ENCODE results near the gene GARIN5B. TPM values are rescaled to one million over a fixed set of nuclear protein-coding genes. Genes with fewer than 3 reads are reported as not detected.

Gene GARIN5B
- total RNA-seq, 1 experiment from 2014 or later, result not detected

DNA sequence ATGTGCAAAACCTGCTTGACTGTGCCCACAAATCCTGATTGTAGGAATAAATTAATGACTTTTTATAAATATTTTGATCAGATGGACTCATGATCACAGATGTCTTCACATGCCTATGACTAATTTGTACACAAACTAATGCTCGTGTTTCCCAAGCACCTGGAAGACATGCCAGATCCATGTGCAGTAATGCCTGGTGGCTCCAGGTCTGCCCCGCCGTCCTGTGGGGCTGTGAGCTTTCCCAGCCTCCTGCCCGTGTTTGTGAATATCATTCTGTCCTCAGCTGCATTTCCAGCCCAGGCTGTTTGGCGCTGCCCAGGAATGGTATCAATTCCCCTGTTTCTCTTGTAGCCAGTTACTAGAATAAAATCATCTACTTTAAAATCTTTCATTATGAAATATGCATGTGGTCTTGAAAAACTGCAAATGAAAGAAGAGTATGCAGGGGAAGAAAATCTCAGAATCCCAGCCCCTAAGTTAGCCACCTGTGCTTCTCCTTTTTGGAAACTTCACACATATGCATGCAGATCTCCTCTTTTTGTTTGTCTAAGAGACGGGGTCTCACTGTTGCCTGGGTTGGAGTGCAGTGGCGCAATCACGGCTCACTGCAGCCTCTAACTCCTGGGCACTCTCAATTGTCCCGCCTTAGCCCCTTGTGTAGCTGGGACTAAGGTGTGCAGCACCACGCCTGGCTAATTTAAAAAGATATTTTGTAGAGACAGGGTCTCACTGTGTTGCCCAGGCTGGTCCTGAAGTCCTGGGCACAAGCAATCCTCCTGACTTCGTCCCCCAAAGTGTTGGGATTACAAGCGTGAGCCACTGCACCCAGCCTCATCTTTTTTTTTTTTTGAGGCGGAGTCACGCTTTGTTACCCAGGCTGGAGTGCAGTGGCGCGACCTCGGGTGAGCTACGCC is 28.9 kb upstream of the GARIN5B start:
- H3K9me3 ChIP-seq (ENCODE audit: low read length), result no peaks in the 10 kb centered on the region
- H2AFZ ChIP-seq (ENCODE audit: low read length), result no peak overlapping the region
- H3K36me3 ChIP-seq (ENCODE audit: insufficient read depth, low read length), result peaks cover 18% of the 10 kb centered on the region
- no peaks in the 10 kb centered on the region for H3K27me3 ChIP-seq (ENCODE audit: low read length)
- no peak overlapping the region for H3K27ac ChIP-seq (ENCODE audit: low read length)
- no peaks in the 10 kb centered on the region for H3K9me2 ChIP-seq (replicated peaks; ENCODE audit: insufficient read depth, low read length)
- H4K20me1 ChIP-seq (ENCODE audit: insufficient read depth, low read depth, low read length), result peaks cover 40% of the 10 kb centered on the region
- H3K79me2 ChIP-seq (ENCODE audit: low read length), result peaks cover 6% of the 10 kb centered on the region
- DNase-seq, result no peak
- H3K9ac ChIP-seq (ENCODE audit: low read length), result no peak overlapping the region
- peaks cover 11% of the 10 kb centered on the region for H3K4me1 ChIP-seq (ENCODE audit: low read length)
- H3K4me3 ChIP-seq (ENCODE audit: low read length), result no peak overlapping the region
- no peak overlapping the region for H3K4me2 ChIP-seq (ENCODE audit: low read depth, low read length, poor library complexity, severe bottlenecking)

DNA sequence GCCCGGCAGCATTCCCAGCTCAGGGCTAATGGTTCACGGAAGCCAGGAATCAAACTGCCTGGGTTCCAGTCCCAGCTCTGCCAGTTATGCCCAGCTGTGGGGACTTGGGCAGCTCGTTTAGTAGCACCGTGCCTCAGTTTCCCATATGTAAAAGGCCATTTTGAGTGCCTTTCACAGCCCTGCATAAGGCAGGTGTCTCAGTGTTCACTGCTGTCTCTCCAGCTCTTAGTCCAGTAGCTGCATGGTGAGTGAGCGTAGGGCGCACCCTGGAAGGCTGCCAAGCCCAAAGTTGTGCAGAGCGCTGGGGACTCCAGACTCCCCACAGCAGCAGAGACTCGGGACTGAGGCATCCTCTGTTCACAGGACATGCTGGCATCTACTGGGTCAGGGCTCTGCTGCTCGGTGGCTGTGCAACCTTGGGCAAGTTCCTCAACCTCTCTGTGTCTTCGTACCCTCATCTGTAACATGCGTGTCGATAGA is 28.2 kb upstream of the GARIN5B start:
- peaks cover 25% of the 10 kb centered on the region for H3K36me3 ChIP-seq (ENCODE audit: insufficient read depth, low read length)
- H3K9me3 ChIP-seq (ENCODE audit: low read length), result no peaks in the 10 kb centered on the region
- H3K79me2 ChIP-seq (ENCODE audit: low read length), result peaks cover 13% of the 10 kb centered on the region
- peaks cover 16% of the 10 kb centered on the region for H3K4me1 ChIP-seq (ENCODE audit: low read length)
- no peak overlapping the region for H2AFZ ChIP-seq (ENCODE audit: low read length)
- no peak overlapping the region for H3K4me3 ChIP-seq (ENCODE audit: low read length)
- no peak overlapping the region for H3K9ac ChIP-seq (ENCODE audit: low read length)
- H3K9me2 ChIP-seq (replicated peaks; ENCODE audit: insufficient read depth, low read length), result no peaks in the 10 kb centered on the region
- no peak overlapping the region for H3K4me2 ChIP-seq (ENCODE audit: low read depth, low read length, poor library complexity, severe bottlenecking)
- no peak overlapping the region for H3K27ac ChIP-seq (ENCODE audit: low read length)
- H4K20me1 ChIP-seq (ENCODE audit: insufficient read depth, low read depth, low read length), result peaks cover 47% of the 10 kb centered on the region
- peak; percentile 59 for DNase-seq
- no peaks in the 10 kb centered on the region for H3K27me3 ChIP-seq (ENCODE audit: low read length)

DNA sequence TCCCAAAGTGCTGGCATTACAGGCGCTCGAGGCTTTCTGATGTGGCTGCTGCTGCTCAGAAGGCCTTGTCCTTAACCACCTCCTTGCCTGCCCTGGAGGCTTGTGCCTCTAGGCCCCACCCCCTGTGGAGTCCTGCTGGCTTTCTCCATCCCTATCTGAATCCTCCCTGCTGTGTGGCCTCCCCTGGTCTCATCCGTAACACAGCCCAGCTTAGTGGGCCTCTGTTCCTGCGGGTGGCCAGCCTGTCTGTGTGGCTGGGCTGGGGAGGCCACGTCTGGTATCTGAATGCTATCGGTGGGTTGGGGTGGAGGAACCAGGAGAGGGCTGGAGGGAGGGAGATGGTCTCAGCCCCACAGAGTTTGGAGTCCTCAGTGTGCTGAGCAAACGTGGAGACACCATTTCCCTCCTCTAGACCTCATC is 27.4 kb upstream of the GARIN5B start:
- Histone ChIP-seq H3K4me2 (ENCODE audit: low read depth, low read length, poor library complexity, severe bottlenecking) (no peak overlapping the region), H2AFZ (ENCODE audit: low read length) (no peak overlapping the region), H3K27ac (ENCODE audit: low read length) (no peak overlapping the region), H3K9me2 (replicated peaks; ENCODE audit: insufficient read depth, low read length) (no peaks in the 10 kb centered on the region), H3K79me2 (ENCODE audit: low read length) (peaks cover 17% of the 10 kb centered on the region), H3K4me1 (ENCODE audit: low read length) (peaks cover 17% of the 10 kb centered on the region), H3K27me3 (ENCODE audit: low read length) (no peaks in the 10 kb centered on the region), H3K9me3 (ENCODE audit: low read length) (no peaks in the 10 kb centered on the region), H3K9ac (ENCODE audit: low read length) (no peak overlapping the region), H3K4me3 (ENCODE audit: low read length) (no peak overlapping the region), H3K36me3 (ENCODE audit: insufficient read depth, low read length) (peaks cover 26% of the 10 kb centered on the region), H4K20me1 (ENCODE audit: insufficient read depth, low read depth, low read length) (peaks cover 50% of the 10 kb centered on the region)
- peak; percentile 64 for DNase-seq

DNA sequence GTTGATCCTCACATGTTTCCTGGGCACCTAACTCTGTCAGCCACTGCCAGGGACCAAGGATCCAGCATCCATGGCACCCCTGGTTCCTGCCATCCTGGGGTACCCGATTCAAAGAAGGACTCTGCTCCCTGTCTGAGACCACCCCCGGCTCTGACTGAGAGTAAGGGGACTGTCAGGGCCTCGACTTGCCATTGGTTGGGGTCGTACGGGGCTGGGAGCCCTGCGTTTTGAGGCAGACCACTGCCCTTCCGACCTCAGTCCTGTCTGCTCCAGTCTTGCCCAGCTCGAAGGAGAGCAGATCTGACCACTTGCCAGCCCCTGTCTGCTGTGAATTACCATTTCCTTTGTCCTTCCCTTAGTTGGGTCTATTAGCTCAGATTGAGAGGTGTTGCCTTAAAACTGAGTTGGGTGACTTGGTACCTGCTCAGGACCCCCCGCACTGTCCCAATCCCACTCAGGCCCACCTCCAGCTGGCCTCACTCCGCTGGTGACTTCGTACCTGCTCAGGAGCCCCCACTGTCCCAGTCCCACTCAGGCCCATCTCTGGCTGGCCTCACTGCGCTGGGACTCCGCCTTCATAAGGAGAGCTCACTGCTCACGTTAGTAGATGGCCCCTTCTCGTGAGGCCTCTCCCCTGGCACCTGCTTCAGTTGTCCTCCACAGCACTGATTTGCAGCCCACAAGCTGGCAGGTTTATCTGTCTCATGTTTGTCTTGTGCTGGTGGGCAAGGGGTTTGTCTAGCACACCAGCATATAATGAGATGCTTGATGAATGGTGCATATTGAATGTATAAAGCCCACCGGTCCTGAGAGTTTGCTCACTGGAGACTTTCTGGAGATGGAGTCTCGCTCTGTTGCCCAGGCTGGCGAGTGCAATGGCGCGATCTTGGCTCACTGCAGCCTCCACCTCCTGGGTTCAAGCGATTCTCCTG is 26.6 kb upstream of the GARIN5B start:
- peaks cover 50% of the 10 kb centered on the region for H4K20me1 ChIP-seq (ENCODE audit: insufficient read depth, low read depth, low read length)
- H3K9me2 ChIP-seq (replicated peaks; ENCODE audit: insufficient read depth, low read length), result no peaks in the 10 kb centered on the region
- H2AFZ ChIP-seq (ENCODE audit: low read length), result no peak overlapping the region
- H3K4me1 ChIP-seq (ENCODE audit: low read length), result peaks cover 24% of the 10 kb centered on the region
- H3K36me3 ChIP-seq (ENCODE audit: insufficient read depth, low read length), result peaks cover 26% of the 10 kb centered on the region
- H3K27ac ChIP-seq (ENCODE audit: low read length), result no peak overlapping the region
- H3K9ac ChIP-seq (ENCODE audit: low read length), result no peak overlapping the region
- H3K9me3 ChIP-seq (ENCODE audit: low read length), result no peaks in the 10 kb centered on the region
- no peaks in the 10 kb centered on the region for H3K27me3 ChIP-seq (ENCODE audit: low read length)
- peak; percentile 63 for DNase-seq
- peaks cover 17% of the 10 kb centered on the region for H3K79me2 ChIP-seq (ENCODE audit: low read length)
- no peak overlapping the region for H3K4me3 ChIP-seq (ENCODE audit: low read length)
- no peak overlapping the region for H3K4me2 ChIP-seq (ENCODE audit: low read depth, low read length, poor library complexity, severe bottlenecking)

DNA sequence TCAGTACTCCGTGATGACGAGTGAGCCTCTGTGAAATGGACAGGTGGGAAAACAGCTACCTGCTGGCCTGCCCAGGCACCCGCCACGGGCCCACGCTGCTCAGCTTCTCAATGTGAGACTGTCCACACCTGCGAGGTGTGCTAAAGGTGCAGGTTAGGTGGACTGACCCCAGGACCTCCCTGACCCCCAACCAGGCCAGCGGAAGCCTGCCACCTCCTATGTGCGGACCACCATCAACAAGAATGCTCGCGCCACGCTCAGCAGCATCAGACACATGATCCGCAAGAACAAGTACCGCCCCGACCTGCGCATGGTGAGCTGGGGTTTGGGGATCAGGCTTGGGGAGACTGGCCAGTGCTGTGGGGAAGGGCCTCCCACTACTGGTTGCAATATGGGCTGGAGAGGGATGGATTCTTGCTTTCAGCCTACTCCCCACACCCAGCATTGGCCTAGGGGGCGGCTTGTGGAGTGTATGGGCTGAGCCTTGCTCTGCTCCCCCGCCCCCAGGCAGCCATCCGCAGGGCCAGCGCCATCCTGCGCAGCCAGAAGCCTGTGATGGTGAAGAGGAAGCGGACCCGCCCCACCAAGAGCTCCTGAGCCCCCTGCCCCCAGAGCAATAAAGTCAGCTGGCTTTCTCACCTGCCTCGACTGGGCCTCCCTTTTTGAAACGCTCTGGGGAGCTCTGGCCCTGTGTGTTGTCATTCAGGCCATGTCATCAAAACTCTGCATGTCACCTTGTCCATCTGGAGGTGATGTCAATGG is 24.9 kb upstream of the GARIN5B start:
- H4K20me1 ChIP-seq (ENCODE audit: insufficient read depth, low read depth, low read length), result peaks cover 50% of the 10 kb centered on the region
- peaks cover 35% of the 10 kb centered on the region for H3K4me1 ChIP-seq (ENCODE audit: low read length)
- H3K9ac ChIP-seq (ENCODE audit: low read length), result peak overlapping the region; percentile 99; the same call in 1 of the 2 replicates
- H3K79me2 ChIP-seq (ENCODE audit: low read length), result peaks cover 17% of the 10 kb centered on the region
- H3K4me3 ChIP-seq (ENCODE audit: low read length), result peak overlapping the region; percentile 99; the same call in 1 of the 2 replicates
- H3K9me3 ChIP-seq (ENCODE audit: low read length), result no peaks in the 10 kb centered on the region
- no peak overlapping the region for H3K27ac ChIP-seq (ENCODE audit: low read length)
- H3K9me2 ChIP-seq (replicated peaks; ENCODE audit: insufficient read depth, low read length), result no peaks in the 10 kb centered on the region
- no peaks in the 10 kb centered on the region for H3K27me3 ChIP-seq (ENCODE audit: low read length)
- H3K36me3 ChIP-seq (ENCODE audit: insufficient read depth, low read length), result peaks cover 26% of the 10 kb centered on the region
- H3K4me2 ChIP-seq (ENCODE audit: low read depth, low read length, poor library complexity, severe bottlenecking), result peak overlapping the region; percentile 92
- H2AFZ ChIP-seq (ENCODE audit: low read length), result no peak overlapping the region
- DNase-seq, result no peak

DNA sequence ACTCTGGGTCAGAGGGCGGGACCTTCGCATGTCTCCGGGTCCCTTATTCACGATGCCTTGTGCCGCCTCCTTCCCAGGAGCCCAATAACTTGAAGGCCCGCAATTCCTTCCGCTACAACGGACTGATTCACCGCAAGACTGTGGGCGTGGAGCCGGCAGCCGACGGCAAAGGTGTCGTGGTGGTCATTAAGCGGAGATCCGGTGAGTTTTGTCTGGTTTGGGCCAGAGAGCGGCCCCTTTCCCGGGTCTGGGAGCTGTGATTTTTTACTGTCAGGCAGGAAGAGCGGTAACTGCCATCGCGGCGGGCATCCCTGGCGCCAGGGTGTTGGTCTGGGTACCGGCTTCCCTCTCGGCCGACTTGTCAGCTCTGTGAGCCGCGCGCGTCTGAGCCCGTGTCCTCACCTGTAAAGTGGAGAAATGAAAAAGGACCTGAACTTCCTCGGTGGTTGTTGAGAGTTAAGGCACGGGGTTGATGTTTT is 23.5 kb upstream of the GARIN5B start:
- peaks cover 48% of the 10 kb centered on the region for H4K20me1 ChIP-seq (ENCODE audit: insufficient read depth, low read depth, low read length)
- peak overlapping the region; percentile 99 for H3K4me3 ChIP-seq (ENCODE audit: low read length)
- H3K36me3 ChIP-seq (ENCODE audit: insufficient read depth, low read length), result peaks cover 26% of the 10 kb centered on the region
- H3K9ac ChIP-seq (ENCODE audit: low read length), result peak overlapping the region; percentile 99
- no peaks in the 10 kb centered on the region for H3K9me2 ChIP-seq (replicated peaks; ENCODE audit: insufficient read depth, low read length)
- H3K9me3 ChIP-seq (ENCODE audit: low read length), result no peaks in the 10 kb centered on the region
- H2AFZ ChIP-seq (ENCODE audit: low read length), result no peak overlapping the region
- H3K27ac ChIP-seq (ENCODE audit: low read length), result peak overlapping the region; percentile 92; the same call in 1 of the 2 replicates
- no peaks in the 10 kb centered on the region for H3K27me3 ChIP-seq (ENCODE audit: low read length)
- H3K4me2 ChIP-seq (ENCODE audit: low read depth, low read length, poor library complexity, severe bottlenecking), result peak overlapping the region; percentile 92
- peaks cover 38% of the 10 kb centered on the region for H3K4me1 ChIP-seq (ENCODE audit: low read length)
- peaks cover 17% of the 10 kb centered on the region for H3K79me2 ChIP-seq (ENCODE audit: low read length)
- DNase-seq, result no peak

DNA sequence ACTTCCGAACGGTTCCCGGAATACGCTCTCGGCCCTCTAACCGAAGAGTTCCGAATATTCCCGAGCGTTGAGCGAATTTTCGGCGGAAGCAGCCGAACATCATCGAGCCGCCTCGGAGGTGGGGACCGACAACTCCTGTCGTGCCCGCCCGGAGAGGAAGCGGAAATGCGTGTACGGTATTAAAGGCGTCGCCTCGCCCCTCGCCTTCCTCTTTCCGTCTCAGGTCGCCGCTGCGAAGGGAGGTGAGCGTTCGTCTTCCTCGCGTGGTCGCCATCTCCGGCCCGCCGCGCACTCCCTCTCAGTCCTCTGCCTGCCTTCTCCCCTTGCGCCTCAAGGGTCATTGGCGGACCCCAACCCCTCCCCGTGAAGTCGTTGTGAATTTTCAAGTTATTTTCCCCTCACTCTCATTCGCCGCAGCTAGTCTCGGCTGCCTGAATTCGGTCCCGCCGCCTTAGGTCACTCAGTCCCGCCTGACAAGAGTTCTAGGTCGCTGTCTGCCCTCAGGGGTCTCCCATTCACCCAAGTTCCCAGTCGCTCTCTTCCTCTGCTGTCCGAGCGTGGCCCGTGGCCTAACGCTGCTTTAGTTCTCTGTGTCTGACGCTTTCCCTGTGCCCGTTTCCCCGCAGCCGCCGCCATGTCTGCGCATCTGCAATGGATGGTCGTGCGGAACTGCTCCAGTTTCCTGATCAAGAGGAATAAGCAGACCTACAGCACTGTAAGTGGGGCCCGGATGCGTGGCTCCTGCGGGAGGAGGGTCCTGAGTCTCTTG is 22.8 kb upstream of the GARIN5B start, which contains the start of gene RPL28:
Gene RPL28, plus strand, starts transcription at position 209 of the 769 bp plus-strand sequence. Its CDS starts 426 bp downstream, at position 635.
- Histone ChIP-seq H2AFZ (ENCODE audit: low read length) (peak within 1 kb of the TSS; percentile 74; the same call in 1 of the 2 replicates), H3K9me3 (ENCODE audit: low read length) (no peaks in the 10 kb centered on the region), H3K4me2 (ENCODE audit: low read depth, low read length, poor library complexity, severe bottlenecking) (peak within 1 kb of the TSS; percentile 92), H3K79me2 (ENCODE audit: low read length) (peaks cover 17% of the 10 kb centered on the region), H3K4me1 (ENCODE audit: low read length) (peaks cover 38% of the 10 kb centered on the region), H4K20me1 (ENCODE audit: insufficient read depth, low read depth, low read length) (peaks cover 41% of the 10 kb centered on the region), H3K36me3 (ENCODE audit: insufficient read depth, low read length) (peaks cover 26% of the 10 kb centered on the region), H3K27me3 (ENCODE audit: low read length) (no peaks in the 10 kb centered on the region), H3K9ac (ENCODE audit: low read length) (peak within 1 kb of the TSS; percentile 99), H3K4me3 (ENCODE audit: low read length) (peak within 1 kb of the TSS; percentile 99), H3K27ac (ENCODE audit: low read length) (peak within 1 kb of the TSS; percentile 92), H3K9me2 (replicated peaks; ENCODE audit: insufficient read depth, low read length) (no peaks in the 10 kb centered on the region)
- peak; percentile 100 for DNase-seq
